ENCODE results near the gene PTPN7.
A peak's percentile ranks its signal among the peaks of the same experiment; 100 is the strongest.
"Not testable (repeated sequence)": the region's sequence is repeated elsewhere in the genome, so short reads cannot be mapped to it uniquely, and the experiment has no call there.

Gene PTPN7

DNA sequence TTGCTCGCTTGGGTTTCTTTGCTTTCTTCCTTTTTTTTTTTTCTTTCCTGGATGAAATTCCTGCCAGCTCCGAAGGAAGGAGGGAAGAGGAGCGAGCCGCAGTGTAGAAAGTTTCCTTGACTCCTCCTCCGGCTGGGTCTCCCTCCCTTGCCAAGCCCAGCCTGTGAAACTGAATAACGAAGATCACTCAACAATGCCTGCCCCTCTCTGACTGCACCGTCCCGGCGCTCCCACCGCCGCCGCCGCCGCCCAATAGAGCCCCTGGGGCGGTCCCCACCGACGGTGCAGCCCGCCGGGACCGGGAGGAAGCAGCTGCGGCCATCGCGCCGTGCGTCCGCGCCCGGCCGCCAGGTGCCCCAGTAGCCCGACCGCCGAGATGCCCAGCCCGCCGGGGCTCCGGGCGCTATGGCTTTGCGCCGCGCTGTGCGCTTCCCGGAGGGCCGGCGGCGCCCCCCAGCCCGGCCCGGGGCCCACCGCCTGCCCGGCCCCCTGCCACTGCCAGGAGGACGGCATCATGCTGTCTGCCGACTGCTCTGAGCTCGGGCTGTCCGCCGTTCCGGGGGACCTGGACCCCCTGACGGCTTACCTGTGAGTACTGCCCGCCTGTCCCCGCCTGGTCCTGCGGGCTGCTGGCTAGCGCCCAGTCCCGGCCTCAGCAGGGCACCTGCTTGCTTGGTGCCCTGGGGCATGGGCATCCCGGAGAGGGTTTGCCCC, 33.4 kb upstream of the PTPN7 start, which contains the start of gene LGR6:
TSS of gene LGR6 (plus strand) at position 186 of the 714 bp plus-strand sequence. CDS start at position 377, 191 bp downstream.
- no peaks in the 10 kb centered on the region for H3K36me3 ChIP-seq (ENCODE audit: control insufficient read depth, insufficient read depth, low read length)
- no peak within 1 kb of the TSS for H4K8ac ChIP-seq (ENCODE audit: low read depth, low read length)
- H3K79me2 ChIP-seq (ENCODE audit: control insufficient read depth, insufficient read depth, low read length): no peaks in the 10 kb centered on the region
- H4K5ac ChIP-seq (ENCODE audit: low read length): no peak within 1 kb of the TSS
- no peak within 1 kb of the TSS for H3K9ac ChIP-seq (ENCODE audit: low read length)
- DNase-seq: no peak
- H3K23ac ChIP-seq (ENCODE audit: low read length): no peak within 1 kb of the TSS
- no peaks in the 10 kb centered on the region for H3K79me1 ChIP-seq (ENCODE audit: low read length)
- H2AK5ac ChIP-seq (ENCODE audit: low read length): no peak within 1 kb of the TSS
- peaks cover 17% of the 10 kb centered on the region for H3K27me3 ChIP-seq (ENCODE audit: insufficient read depth, low read length, poor library complexity)
- H2BK15ac ChIP-seq (replicated peaks; ENCODE audit: low read depth): no peak within 1 kb of the TSS
- no peak within 1 kb of the TSS for H2BK120ac ChIP-seq (ENCODE audit: low read depth, low read length)
- WGBS (ENCODE audit: extremely low coverage, insufficient coverage, low lambda C conversion rate): no CpG with 5 or more reads among the region's 61 CpGs
- no peaks in the 10 kb centered on the region for H3K4me1 ChIP-seq (ENCODE audit: control insufficient read depth, low read depth, low read length)
- no peak within 1 kb of the TSS for H3K27ac ChIP-seq (ENCODE audit: low read depth, low read length)
- no peak within 1 kb of the TSS for H3K4me3 ChIP-seq (ENCODE audit: low read length)
- no peak within 1 kb of the TSS for H2BK5ac ChIP-seq (ENCODE audit: low read length)
- H3K4ac ChIP-seq (ENCODE audit: low read depth, low read length): no peak within 1 kb of the TSS
- no peak within 1 kb of the TSS for H3K4me2 ChIP-seq (ENCODE audit: low read length)
- H3K56ac ChIP-seq (ENCODE audit: low read length): peak within 1 kb of the TSS; percentile 56
- H3K18ac ChIP-seq (ENCODE audit: low read length): no peak within 1 kb of the TSS

DNA sequence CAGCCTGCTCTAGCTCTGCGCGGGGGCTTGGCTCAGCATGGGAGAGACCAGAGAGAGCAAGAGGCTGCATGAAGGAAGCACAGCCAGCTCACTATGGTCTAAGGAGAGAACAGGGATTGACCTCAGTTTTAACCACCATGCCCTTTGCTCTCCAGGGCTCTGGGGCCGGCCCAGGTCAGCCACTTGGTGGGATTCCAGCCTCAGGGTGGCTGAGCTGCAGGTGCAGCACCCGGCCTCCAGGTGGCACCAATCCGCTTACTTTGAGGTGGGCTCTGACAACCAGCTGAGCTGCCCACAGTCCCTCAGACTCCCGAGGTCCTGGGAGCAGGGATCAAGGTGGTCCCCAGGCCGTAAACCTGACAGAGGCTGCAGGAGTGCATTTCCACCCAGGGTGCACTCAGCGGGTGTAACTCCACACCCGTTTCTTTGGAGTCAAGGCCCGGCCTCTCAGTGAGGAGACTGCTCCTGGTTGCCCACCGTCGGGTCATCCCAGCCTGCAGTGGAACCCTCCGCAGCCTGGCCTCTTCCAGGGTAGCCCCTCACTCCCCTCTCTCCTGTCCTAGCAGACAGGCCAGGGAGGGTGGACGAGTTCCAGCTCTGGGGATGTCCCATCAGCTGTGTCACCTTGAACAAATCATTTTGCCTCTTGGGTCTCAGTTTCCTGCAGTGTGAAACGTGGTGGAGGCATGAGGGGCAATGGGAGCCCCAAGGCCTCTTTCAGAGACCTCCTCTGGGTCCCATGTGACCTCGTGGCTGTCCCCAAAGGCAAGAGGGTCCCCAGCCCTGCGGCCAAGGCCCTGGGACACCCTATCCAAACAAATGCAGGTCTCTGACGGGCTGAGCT, 32.6 kb upstream of the PTPN7 start:
- WGBS (ENCODE audit: extremely low coverage, insufficient coverage, low lambda C conversion rate): no CpG with 5 or more reads among the region's 18 CpGs
- H4K8ac ChIP-seq (ENCODE audit: low read depth, low read length): no peak overlapping the region

DNA sequence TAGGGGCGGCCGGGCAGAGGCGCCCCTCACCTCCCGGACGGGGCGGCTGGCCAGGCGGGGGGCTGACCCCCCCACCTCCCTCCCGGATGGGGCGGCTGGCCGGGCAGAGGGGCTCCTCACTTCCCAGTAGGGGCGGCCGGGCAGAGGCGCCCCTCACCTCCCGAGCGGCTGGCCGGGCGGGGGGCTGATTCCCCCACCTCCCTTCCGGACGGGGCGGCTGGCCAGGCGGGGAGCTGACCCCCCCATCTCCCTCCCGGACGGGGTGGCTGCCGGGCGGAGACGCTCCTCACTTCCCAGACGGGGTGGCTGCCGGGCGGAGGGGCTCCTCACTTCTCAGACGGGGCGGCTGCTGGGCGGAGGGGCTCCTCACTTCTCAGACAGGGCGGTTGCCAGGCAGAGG, 31.0 kb upstream of the PTPN7 start:
- not testable (repeated sequence) for H3K23ac ChIP-seq (ENCODE audit: low read length); H3K9ac ChIP-seq (ENCODE audit: low read length); H2BK5ac ChIP-seq (ENCODE audit: low read length); H3K56ac ChIP-seq (ENCODE audit: low read length); H3K18ac ChIP-seq (ENCODE audit: low read length); H3K4me3 ChIP-seq (ENCODE audit: low read length); H2BK15ac ChIP-seq (replicated peaks; ENCODE audit: low read depth); H3K4me2 ChIP-seq (ENCODE audit: low read length); H3K79me1 ChIP-seq (ENCODE audit: low read length); DNase-seq; H2AK5ac ChIP-seq (ENCODE audit: low read length); H4K5ac ChIP-seq (ENCODE audit: low read length); H3K4me1 ChIP-seq (ENCODE audit: control insufficient read depth, low read depth, low read length); H3K79me2 ChIP-seq (ENCODE audit: control insufficient read depth, insufficient read depth, low read length); H4K8ac ChIP-seq (ENCODE audit: low read depth, low read length); H3K36me3 ChIP-seq (ENCODE audit: control insufficient read depth, insufficient read depth, low read length); H3K4ac ChIP-seq (ENCODE audit: low read depth, low read length); H2BK120ac ChIP-seq (ENCODE audit: low read depth, low read length); H3K27ac ChIP-seq (ENCODE audit: low read depth, low read length)
- H3K27me3 ChIP-seq (ENCODE audit: insufficient read depth, low read length, poor library complexity): peaks cover 17% of the 10 kb centered on the region
- no CpG with 5 or more reads among the region's 33 CpGs for WGBS (ENCODE audit: extremely low coverage, insufficient coverage, low lambda C conversion rate)

More for the DNA sequence above, 32.6 kb upstream of the PTPN7 start:
- H3K4me3 ChIP-seq (ENCODE audit: low read length): no peak overlapping the region
- H2BK15ac ChIP-seq (replicated peaks; ENCODE audit: low read depth): no peak overlapping the region
- H2BK120ac ChIP-seq (ENCODE audit: low read depth, low read length): no peak overlapping the region
- H3K23ac ChIP-seq (ENCODE audit: low read length): no peak overlapping the region
- H2AK5ac ChIP-seq (ENCODE audit: low read length): no peak overlapping the region
- H3K4ac ChIP-seq (ENCODE audit: low read depth, low read length): no peak overlapping the region
- no peak overlapping the region for H3K4me2 ChIP-seq (ENCODE audit: low read length)
- no peak overlapping the region for H3K9ac ChIP-seq (ENCODE audit: low read length)
- peak overlapping the region; percentile 56 for H3K56ac ChIP-seq (ENCODE audit: low read length)
- H3K4me1 ChIP-seq (ENCODE audit: control insufficient read depth, low read depth, low read length): no peaks in the 10 kb centered on the region
- H3K79me2 ChIP-seq (ENCODE audit: control insufficient read depth, insufficient read depth, low read length): no peaks in the 10 kb centered on the region
- no peaks in the 10 kb centered on the region for H3K79me1 ChIP-seq (ENCODE audit: low read length)
- H4K5ac ChIP-seq (ENCODE audit: low read length): no peak overlapping the region
- peak; percentile 79 for DNase-seq
- no peak overlapping the region for H2BK5ac ChIP-seq (ENCODE audit: low read length)
- H3K27ac ChIP-seq (ENCODE audit: low read depth, low read length): no peak overlapping the region
- no peaks in the 10 kb centered on the region for H3K36me3 ChIP-seq (ENCODE audit: control insufficient read depth, insufficient read depth, low read length)
- peaks cover 17% of the 10 kb centered on the region for H3K27me3 ChIP-seq (ENCODE audit: insufficient read depth, low read length, poor library complexity)
- no peak overlapping the region for H3K18ac ChIP-seq (ENCODE audit: low read length)

DNA sequence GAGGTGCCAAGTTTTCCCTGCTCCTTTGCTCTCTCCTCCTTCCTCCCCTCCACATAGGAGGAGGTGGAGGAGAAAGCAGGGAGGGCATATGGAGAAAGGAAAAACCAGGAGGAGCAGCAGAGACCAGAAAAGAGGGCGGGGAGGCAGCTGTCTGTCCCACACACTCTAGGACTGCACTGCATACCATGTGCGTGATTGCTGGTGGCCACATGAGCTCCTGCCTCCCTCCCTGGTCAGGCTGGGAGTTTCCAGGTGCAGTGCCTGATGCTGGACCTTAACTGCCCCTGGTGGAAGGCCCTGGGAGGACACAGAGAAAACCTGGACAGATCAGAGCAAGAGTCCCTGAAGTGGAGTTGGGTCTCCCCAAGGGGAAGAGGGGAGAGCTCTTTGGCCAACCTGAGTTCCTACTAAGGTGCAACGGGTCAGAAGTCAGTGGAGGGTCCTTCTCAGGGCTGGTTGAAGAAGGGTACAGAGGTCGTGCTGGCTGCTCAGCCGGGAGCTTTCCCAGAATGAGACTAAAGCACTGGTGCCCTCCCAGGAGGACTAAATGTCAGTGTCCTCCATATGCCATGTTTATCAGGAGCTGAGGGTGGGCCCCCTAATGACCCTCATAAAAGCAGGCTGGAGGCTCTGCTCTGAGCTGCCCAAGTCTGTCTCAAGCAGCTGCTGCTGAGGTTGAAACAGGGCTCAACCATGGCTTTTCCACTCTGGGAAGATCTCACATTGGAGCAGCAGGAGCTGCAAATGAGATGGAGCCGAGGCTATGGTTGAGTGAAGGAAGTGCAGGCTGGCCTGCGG, 29.7 kb upstream of the PTPN7 start:
- Histone ChIP-seq H3K79me2 (ENCODE audit: control insufficient read depth, insufficient read depth, low read length) (no peaks in the 10 kb centered on the region), H3K4ac (ENCODE audit: low read depth, low read length) (no peak overlapping the region)
- no CpG with 5 or more reads among the region's 7 CpGs for WGBS (ENCODE audit: extremely low coverage, insufficient coverage, low lambda C conversion rate)

DNA sequence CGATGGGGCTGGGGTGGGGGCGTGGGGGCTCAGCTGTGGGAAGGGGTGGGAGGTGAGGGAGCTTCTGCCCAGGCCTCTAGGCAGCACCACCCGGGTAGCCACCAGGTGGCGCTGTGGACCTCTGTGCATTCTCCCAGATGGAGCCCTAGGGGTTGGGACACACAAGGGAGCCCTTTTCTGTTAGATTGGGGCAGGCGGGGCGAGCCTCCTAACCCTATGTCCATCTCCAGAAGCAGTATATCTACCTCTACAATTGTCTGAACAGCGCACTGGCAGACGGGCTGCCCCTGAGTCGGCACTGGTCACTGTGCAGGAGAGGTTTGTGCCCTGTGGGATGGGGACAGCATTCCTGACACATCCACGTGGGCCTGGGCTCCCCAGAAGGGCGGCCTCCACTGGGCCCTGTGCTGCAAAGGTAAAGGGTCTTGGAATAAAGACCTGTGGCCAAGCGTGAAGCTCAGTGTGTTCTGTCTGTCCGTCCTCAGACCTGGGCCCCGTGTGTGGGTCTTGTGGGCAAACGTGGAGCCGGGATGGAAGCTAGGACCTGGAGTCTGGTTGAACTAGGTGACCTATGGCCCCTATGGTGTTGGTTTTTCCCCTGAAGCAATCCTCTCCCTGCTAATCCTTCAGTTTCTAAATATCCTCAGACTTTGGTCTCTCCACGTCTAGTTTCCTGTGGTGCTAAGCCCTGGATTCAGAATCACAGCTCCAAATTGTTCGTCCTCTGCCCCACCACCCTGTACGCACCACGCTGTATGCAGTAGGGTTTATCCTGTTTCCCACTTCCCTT, 28.8 kb upstream of the PTPN7 start:
- H4K5ac ChIP-seq (ENCODE audit: low read length): no peak overlapping the region
- no peak overlapping the region for H3K56ac ChIP-seq (ENCODE audit: low read length)
- peak; percentile 72 for DNase-seq
- no peak overlapping the region for H2AK5ac ChIP-seq (ENCODE audit: low read length)
- no CpG with 5 or more reads among the region's 20 CpGs for WGBS (ENCODE audit: extremely low coverage, insufficient coverage, low lambda C conversion rate)
- no peak overlapping the region for H3K23ac ChIP-seq (ENCODE audit: low read length)
- no peaks in the 10 kb centered on the region for H3K4me1 ChIP-seq (ENCODE audit: control insufficient read depth, low read depth, low read length)
- H2BK15ac ChIP-seq (replicated peaks; ENCODE audit: low read depth): no peak overlapping the region
- no peak overlapping the region for H3K4me2 ChIP-seq (ENCODE audit: low read length)
- no peak overlapping the region for H3K4me3 ChIP-seq (ENCODE audit: low read length)
- H4K8ac ChIP-seq (ENCODE audit: low read depth, low read length): no peak overlapping the region
- no peaks in the 10 kb centered on the region for H3K36me3 ChIP-seq (ENCODE audit: control insufficient read depth, insufficient read depth, low read length)
- no peak overlapping the region for H3K27ac ChIP-seq (ENCODE audit: low read depth, low read length)
- no peak overlapping the region for H2BK120ac ChIP-seq (ENCODE audit: low read depth, low read length)
- no peak overlapping the region for H3K18ac ChIP-seq (ENCODE audit: low read length)
- peaks cover 10% of the 10 kb centered on the region for H3K27me3 ChIP-seq (ENCODE audit: insufficient read depth, low read length, poor library complexity)
- H3K9ac ChIP-seq (ENCODE audit: low read length): no peak overlapping the region
- H2BK5ac ChIP-seq (ENCODE audit: low read length): no peak overlapping the region
- H3K79me2 ChIP-seq (ENCODE audit: control insufficient read depth, insufficient read depth, low read length): no peaks in the 10 kb centered on the region
- no peaks in the 10 kb centered on the region for H3K79me1 ChIP-seq (ENCODE audit: low read length)
- H3K4ac ChIP-seq (ENCODE audit: low read depth, low read length): no peak overlapping the region

More for the DNA sequence above, 29.7 kb upstream of the PTPN7 start:
- H3K4me2 ChIP-seq (ENCODE audit: low read length): no peak overlapping the region
- H3K18ac ChIP-seq (ENCODE audit: low read length): no peak overlapping the region
- H3K36me3 ChIP-seq (ENCODE audit: control insufficient read depth, insufficient read depth, low read length): no peaks in the 10 kb centered on the region
- no peak overlapping the region for H4K8ac ChIP-seq (ENCODE audit: low read depth, low read length)
- no peak overlapping the region for H3K4me3 ChIP-seq (ENCODE audit: low read length)
- DNase-seq: peak; percentile 56
- H3K79me1 ChIP-seq (ENCODE audit: low read length): no peaks in the 10 kb centered on the region
- H3K9ac ChIP-seq (ENCODE audit: low read length): no peak overlapping the region
- no peak overlapping the region for H4K5ac ChIP-seq (ENCODE audit: low read length)
- no peak overlapping the region for H3K56ac ChIP-seq (ENCODE audit: low read length)
- H3K27me3 ChIP-seq (ENCODE audit: insufficient read depth, low read length, poor library complexity): peaks cover 17% of the 10 kb centered on the region
- H3K27ac ChIP-seq (ENCODE audit: low read depth, low read length): no peak overlapping the region
- H3K4me1 ChIP-seq (ENCODE audit: control insufficient read depth, low read depth, low read length): no peaks in the 10 kb centered on the region
- no peak overlapping the region for H2BK5ac ChIP-seq (ENCODE audit: low read length)
- no peak overlapping the region for H2BK120ac ChIP-seq (ENCODE audit: low read depth, low read length)
- H2AK5ac ChIP-seq (ENCODE audit: low read length): no peak overlapping the region
- H3K23ac ChIP-seq (ENCODE audit: low read length): no peak overlapping the region
- no peak overlapping the region for H2BK15ac ChIP-seq (replicated peaks; ENCODE audit: low read depth)
